Measurements from ENCODE around the gene SNX32. TPM values are rescaled to one million over a fixed set of nuclear protein-coding genes. Genes with fewer than 3 reads are reported as not detected.

The SNX32 gene
- total RNA-seq, 2 donors from 2014 or later = 1.5 to 4.3 TPM

GRCh38 chr11:65859812-65860277, 26.1 kb downstream of the SNX32 start:
- peak overlapping the region; percentile 64 for H3K9ac ChIP-seq (ENCODE audit: extremely low read depth, low read length, poor library complexity, severe bottlenecking)
- WGBS, 2 experiments (ENCODE audit: insufficient coverage in 1 of 2, insufficient read length in 1 of 2) = 2% methylated on average over 16 of the region's 16 CpGs
- Mint-ChIP-seq H3K27me3 (ENCODE audit: insufficient read depth) (no peaks in the 10 kb centered on the region), H3K36me3 (ENCODE audit: low read depth) (peaks cover 48% of the 10 kb centered on the region), H3K4me1 (peaks cover 21% of the 10 kb centered on the region), H3K4me3 (peak overlapping the region; percentile 88), H3K9me3 (no peaks in the 10 kb centered on the region), H3K27ac (peak overlapping the region; percentile 97)
- no peaks in the 10 kb centered on the region for H3K27me3 ChIP-seq (ENCODE audit: control insufficient read depth, insufficient read depth, low read length, poor library complexity, severe bottlenecking)
- peaks cover 53% of the 10 kb centered on the region for H3K36me3 ChIP-seq (ENCODE audit: control insufficient read depth, insufficient read depth, low read length)
- H3K9me3 ChIP-seq (ENCODE audit: control insufficient read depth, low read length) = no peaks in the 10 kb centered on the region
- peak overlapping the region; percentile 91 for H3K27ac ChIP-seq (ENCODE audit: low read depth, low read length)
- no peak for DNase-seq
- peaks cover 10% of the 10 kb centered on the region for H3K4me1 ChIP-seq (ENCODE audit: control insufficient read depth, insufficient read depth, low read length)
- TF ChIP-seq CTCF (conservative IDR thresholded peaks at IDR 0.05) = no peak
- peak overlapping the region; percentile 97 for H3K4me3 ChIP-seq (ENCODE audit: low read length)

- Mint-ChIP-seq H3K27me3 (ENCODE audit: insufficient read depth) (no peaks in the 10 kb centered on the region), H3K4me3 (peak within 1 kb of the TSS; percentile 88), H3K36me3 (ENCODE audit: low read depth) (peaks cover 49% of the 10 kb centered on the region), H3K4me1 (peaks cover 21% of the 10 kb centered on the region), H3K9me3 (no peaks in the 10 kb centered on the region), H3K27ac (peak within 1 kb of the TSS; percentile 97)
- no peaks in the 10 kb centered on the region for H3K27me3 ChIP-seq (ENCODE audit: control insufficient read depth, insufficient read depth, low read length, poor library complexity, severe bottlenecking)
- peaks cover 53% of the 10 kb centered on the region for H3K36me3 ChIP-seq (ENCODE audit: control insufficient read depth, insufficient read depth, low read length)
- peak; percentile 97 for TF ChIP-seq CTCF (conservative IDR thresholded peaks at IDR 0.05)
- 0 to 1% methylated on average over 41 to 78 of the region's 78 CpGs for WGBS, 2 experiments (ENCODE audit: insufficient coverage in 1 of 2, insufficient read length in 1 of 2)
- peak within 1 kb of the TSS; percentile 93 for H3K27ac ChIP-seq (ENCODE audit: low read depth, low read length)
- peak within 1 kb of the TSS; percentile 84 for H3K9ac ChIP-seq (ENCODE audit: extremely low read depth, low read length, poor library complexity, severe bottlenecking)
- H3K4me3 ChIP-seq (ENCODE audit: low read length) = peak within 1 kb of the TSS; percentile 97
- peaks cover 10% of the 10 kb centered on the region for H3K4me1 ChIP-seq (ENCODE audit: control insufficient read depth, insufficient read depth, low read length)
- DNase-seq = peak; percentile 99
- H3K9me3 ChIP-seq (ENCODE audit: control insufficient read depth, low read length) = no peaks in the 10 kb centered on the region
These were observed 26.8 kb downstream of the SNX32 start, which contains the start of gene MUS81 for GRCh38 chr11:65860278-65861164. Gene MUS81 (plus strand): TSS chr11:65860433. CDS start chr11:65860754, 321 bp downstream.

DNA sequence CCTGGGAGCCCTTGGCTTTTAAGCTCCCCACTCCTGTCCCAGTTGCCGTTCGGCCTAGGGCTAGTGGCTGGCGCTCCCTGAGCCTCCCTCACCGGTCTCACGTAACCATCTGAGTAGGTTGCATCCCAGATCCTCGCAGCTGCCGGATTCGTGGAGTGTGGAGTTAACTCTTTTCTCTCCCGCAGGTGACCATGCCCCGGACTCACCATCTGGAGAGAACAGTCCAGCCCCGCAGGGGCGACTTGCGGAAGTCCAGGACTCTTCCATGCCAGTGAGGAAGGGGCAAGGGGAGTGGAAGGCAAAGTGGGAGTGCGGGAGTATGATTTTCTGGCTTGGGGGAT, 27.4 kb downstream of the SNX32 start:
- peak overlapping the region; percentile 97 for H3K4me3 ChIP-seq (ENCODE audit: low read length)
- H3K27me3 ChIP-seq (ENCODE audit: control insufficient read depth, insufficient read depth, low read length, poor library complexity, severe bottlenecking) = no peaks in the 10 kb centered on the region
- H3K9ac ChIP-seq (ENCODE audit: extremely low read depth, low read length, poor library complexity, severe bottlenecking) = peak overlapping the region; percentile 64
- Mint-ChIP-seq H3K27ac (peak overlapping the region; percentile 91), H3K4me1 (peaks cover 20% of the 10 kb centered on the region), H3K36me3 (ENCODE audit: low read depth) (peaks cover 43% of the 10 kb centered on the region), H3K4me3 (peak overlapping the region; percentile 88), H3K9me3 (no peaks in the 10 kb centered on the region), H3K27me3 (ENCODE audit: insufficient read depth) (no peaks in the 10 kb centered on the region)
- H3K4me1 ChIP-seq (ENCODE audit: control insufficient read depth, insufficient read depth, low read length) = peaks cover 10% of the 10 kb centered on the region
- H3K36me3 ChIP-seq (ENCODE audit: control insufficient read depth, insufficient read depth, low read length) = peaks cover 52% of the 10 kb centered on the region
- WGBS, 2 experiments (ENCODE audit: insufficient coverage in 1 of 2, insufficient read length in 1 of 2) = 6 to 10% methylated on average over 11 to 14 of the region's 14 CpGs
- no peak for TF ChIP-seq CTCF (conservative IDR thresholded peaks at IDR 0.05)
- DNase-seq = no peak
- no peaks in the 10 kb centered on the region for H3K9me3 ChIP-seq (ENCODE audit: control insufficient read depth, low read length)
- no peak overlapping the region for H3K27ac ChIP-seq (ENCODE audit: low read depth, low read length)
